B cell (primary cell): Measurements from ENCODE around the gene UNC5C. TPM values are rescaled to one million over a fixed set of nuclear protein-coding genes. Genes with fewer than 3 reads are reported as not detected.

Experiments
- ATAC-seq: fragments of 200-7000 bp; cut with Tn5 transposase; one replicate; pipeline ENCODE4 v1.10.0; 2021; ENCODE audit warnings: low read depth, mild to moderate bottlenecking, moderate number of reproducible peaks, moderate library complexity
- CTCF ChIA-PET: fragments of 350-600 bp; sonication (Branson Sonifier 250); formaldehyde crosslinking; loops from one replicate; lab custom pipeline; 2021; ENCODE audit warnings: antibody characterized with exemption, inconsistent platforms; lab: Charles Lee
- POLR2A ChIA-PET: fragments of 350-600 bp; sonication (Branson Sonifier 250); formaldehyde crosslinking; loops from one replicate; lab custom pipeline; 2021; ENCODE audit warnings: antibody characterized with exemption; lab: Charles Lee
- DNase-seq: peaks from one replicate; pipeline ENCODE4 v3.0.0; 2013
- H2AFZ ChIP-seq: 2 replicates; pipeline ENCODE4 v1.6.1; 2012; ENCODE audit warnings: mild to moderate bottlenecking, low read depth, low read length; ENCODE audit not compliant: insufficient read depth, poor library complexity, severe bottlenecking
- H3K27ac ChIP-seq, 2 donors: 1 replicate in 1 of 2; 2 replicates in 1 of 2; pipeline ENCODE4 v1.5.1; 2012 to 2013; ENCODE audit warnings: low read length in 2 of 2, mild to moderate bottlenecking in 2 of 2, moderate library complexity in 1 of 2
- H3K27me3 ChIP-seq, 4 experiments: fragments of 200-600 bp in 1 of 4; sonication (generic) in 1 of 4; replicated peaks in 1 of 4; 1 replicate in 2 of 4; 2 replicates in 2 of 4; pipeline versions ENCODE4 v1.6.1 to v1.7.0; 2013 to 2016; ENCODE audit warnings: low read length in 3 of 4, mild to moderate bottlenecking in 2 of 4, mixed read lengths in 1 of 4, moderate library complexity in 1 of 4; ENCODE audit not compliant: insufficient read depth in 4 of 4, control insufficient read depth in 3 of 4; ENCODE audit errors: control extremely low read depth in 1 of 4
- H3K36me3 ChIP-seq, 2 experiments: replicated peaks in 1 of 2; 1 replicate in 1 of 2; 2 replicates in 1 of 2; pipeline versions ENCODE4 v1.6.1 to v1.7.1; 2013; ENCODE audit warnings: low read length in 1 of 2; ENCODE audit not compliant: insufficient read depth in 2 of 2, control insufficient read depth in 1 of 2; ENCODE audit errors: control extremely low read depth in 1 of 2, extremely low read depth in 1 of 2
- H3K4me1 ChIP-seq, 2 donors: fragments of 200-600 bp in 1 of 2; sonication (generic) in 1 of 2; 1 replicate in 1 of 2; 2 replicates in 1 of 2; pipeline versions ENCODE4 v1.5.1 to v1.6.1; 2013 to 2017; ENCODE audit warnings: low read length in 2 of 2; ENCODE audit not compliant: control insufficient read depth in 2 of 2, insufficient read depth in 2 of 2
- H3K4me2 ChIP-seq: replicated peaks from 2 replicates; pipeline ENCODE3; 2012; ENCODE audit warnings: mild to moderate bottlenecking, low read depth, low read length; ENCODE audit not compliant: poor library complexity, severe bottlenecking
- H3K4me3 ChIP-seq, 5 experiments: fragments of 200-600 bp in 1 of 5; sonication (generic) in 1 of 5; 1 replicate in 3 of 5; 2 replicates in 2 of 5; pipeline versions ENCODE4 v1.5.1 to v1.7.0; 2011 to 2016; ENCODE audit warnings: low read length in 4 of 5, mild to moderate bottlenecking in 4 of 5, low read depth in 2 of 5, control low read depth in 1 of 5, moderate library complexity in 1 of 5; ENCODE audit not compliant: insufficient read depth in 1 of 5; ENCODE audit errors: control extremely low read depth in 1 of 5, extremely low read depth in 1 of 5
- H3K79me2 ChIP-seq: fragments of 200-600 bp; sonication (generic); one replicate; pipeline ENCODE4 v1.6.0; 2016; ENCODE audit warnings: low read length; ENCODE audit not compliant: control insufficient read depth, insufficient read depth
- H3K9ac ChIP-seq: fragments of 200-600 bp; sonication (generic); 2 replicates; pipeline ENCODE4 v1.6.1; 2017; ENCODE audit warnings: mild to moderate bottlenecking, low read length, moderate library complexity
- H3K9me3 ChIP-seq, 3 donors: one replicate each; pipeline versions ENCODE4 v1.6.1 to v1.7.1; 2013; ENCODE audit warnings: low read length in 2 of 3; ENCODE audit not compliant: control insufficient read depth in 2 of 3, insufficient read depth in 1 of 3; ENCODE audit errors: control extremely low read depth in 1 of 3
- H4K20me1 ChIP-seq: 2 replicates; pipeline ENCODE4 v1.6.0; 2012; ENCODE audit warnings: mild to moderate bottlenecking, low read length; ENCODE audit not compliant: insufficient read depth, control insufficient read depth, poor library complexity, severe bottlenecking
- H3K27ac Mint-ChIP-seq: one replicate; pipeline ENCODE4 v1.8.0; 2021; ENCODE audit warnings: mixed read lengths
- H3K27me3 Mint-ChIP-seq: one replicate; pipeline ENCODE4 v1.8.0; 2021; ENCODE audit warnings: mixed read lengths
- H3K4me1 Mint-ChIP-seq: one replicate; pipeline ENCODE4 v1.8.0; 2021; ENCODE audit warnings: mixed read lengths
- H3K4me3 Mint-ChIP-seq: one replicate; pipeline ENCODE4 v1.8.0; 2021; ENCODE audit warnings: mixed read lengths
- H3K9me3 Mint-ChIP-seq: one replicate; pipeline ENCODE4 v1.8.0; 2022; ENCODE audit warnings: mixed read lengths; ENCODE audit not compliant: insufficient read depth
- CTCF ChIP-seq: fragments of 200-600 bp; IDR thresholded peaks from one replicate; pipeline ENCODE4 v1.8.0; 2022; ENCODE audit warnings: antibody characterized with exemption, mild to moderate bottlenecking
- EZH2 ChIP-seq: IDR thresholded peaks from 2 replicates; pipeline ENCODE4 v1.6.1; 2012; ENCODE audit warnings: borderline replicate concordance, low read depth, mild to moderate bottlenecking, moderate library complexity, low read length; ENCODE audit not compliant: insufficient read depth, poor library complexity, severe bottlenecking
- WGBS: methylation state at CpG from one replicate; pipeline ENCODE4 v1.1.5; 2013; ENCODE audit warnings: missing lambda C conversion rate; ENCODE audit not compliant: insufficient coverage; 5-methylcytosine and 5-hydroxymethylcytosine counted together
- intact Hi-C: fragments of 100-400 bp; cut with micrococcal nuclease; formaldehyde crosslinking; loops from one replicate; pipeline ENCODE4 v1.10.0; 2022
- polyA plus RNA-seq: library from polyadenylated mRNA; depleted of rRNA; stranded (reverse); fragments of >200 nt; gene quantifications from 2 replicates; pipeline ENCODE4 v1.2.3, GENCODE V29; 2012
- total RNA-seq, 2 donors: library from RNA; stranded (reverse); fragments of 120-200 nt in 1 of 2; gene quantifications; 1 replicate in 1 of 2; 2 replicates in 1 of 2; pipeline versions ENCODE4 v1.2.3 to v1.2.4, GENCODE V29; 2013 to 2022

UNC5C gene
- total and polyA plus RNA-seq, 2 donors (not counting 1 experiment from before 2014, with no cell fraction given) = not detected

- Mint-ChIP-seq H3K9me3 (no peaks in the 10 kb centered on the region), H3K4me1 (no peaks in the 10 kb centered on the region), H3K4me3 (no peak overlapping the region), H3K27ac (no peak overlapping the region), H3K27me3 (no peaks in the 10 kb centered on the region)
- TF ChIP-seq CTCF (no peak), EZH2 (no peak)
- Histone ChIP-seq H2AFZ (no peak overlapping the region), H3K4me3 (no peak overlapping the region), H3K79me2 (no peaks in the 10 kb centered on the region), H3K9ac (no peak overlapping the region), H3K4me1 (no peaks in the 10 kb centered on the region), H3K27ac (no peak overlapping the region), H3K9me3 (peaks cover 0 to 1% (median 0%) of the 10 kb centered on the region in 3 donors), H3K36me3 (no peaks in the 10 kb centered on the region), H4K20me1 (no peaks in the 10 kb centered on the region), H3K27me3 (no peaks in the 10 kb centered on the region), H3K4me2 (no peak overlapping the region)
- DNase-seq (no peak), ATAC-seq (no peak)
- POLR2A ChIA-PET = no interaction called here
- intact Hi-C loops = no loop called here
- CTCF ChIA-PET = no interaction called here
- WGBS = no CpG with 5 or more reads among the region's 2 CpGs
Observed at GRCh38 chr4:95120456-95120855, 428.3 kb downstream of the UNC5C start.

- no peak for ATAC-seq
- Histone ChIP-seq H3K36me3 (no peaks in the 10 kb centered on the region), H3K9ac (no peak overlapping the region), H4K20me1 (no peaks in the 10 kb centered on the region), H3K79me2 (no peaks in the 10 kb centered on the region), H3K27ac (no peak overlapping the region), H3K27me3 (no peaks in the 10 kb centered on the region), H3K4me1 (no peaks in the 10 kb centered on the region), H3K4me3 (no peak overlapping the region), H2AFZ (no peak overlapping the region), H3K4me2 (no peak overlapping the region), H3K9me3 (peaks cover 0 to 1% (median 0%) of the 10 kb centered on the region in 3 donors)
- Mint-ChIP-seq H3K4me1 (no peaks in the 10 kb centered on the region), H3K9me3 (no peaks in the 10 kb centered on the region), H3K4me3 (no peak overlapping the region), H3K27me3 (no peaks in the 10 kb centered on the region), H3K27ac (no peak overlapping the region)
- intact Hi-C loops = no loop called here
- ChIA-PET POLR2A (no interaction called here), CTCF (no interaction called here)
- no peak for TF ChIP-seq EZH2
- no peak for TF ChIP-seq CTCF
- DNase-seq = no peak
- 96% methylated on average over 3 of the region's 6 CpGs for WGBS
Observed at GRCh38 chr4:95118497-95118896, 430.3 kb downstream of the UNC5C start.
